Pulmonary artery endothelial cell (primary cell): ENCODE results near the gene FYB1. TPM values are rescaled to one million over a fixed set of nuclear protein-coding genes. Genes with fewer than 3 reads are reported as not detected.
A peak's percentile ranks its signal among the peaks of the same experiment; 100 is the strongest.

Source experiments
- DNase-seq: peaks from one replicate; pipeline ENCODE4 v3.0.0-alpha.2; 2011; ENCODE audit warnings: low read depth, low spot score
- total RNA-seq: library from RNA; depleted of rRNA; stranded (reverse); fragments of >200 nt; gene quantifications from 2 replicates; pipeline ENCODE4 v1.2.3, GENCODE V29; 2014

The FYB1 gene
- total RNA-seq, 1 donor from 2014 or later = 0.13 TPM

- DNase-seq = no peak
Measured at GRCh38 chr5:39091940-39092580, 127.3 kb downstream of the FYB1 start.

GRCh38 chr5:39083968-39084367, 135.4 kb downstream of the FYB1 start:
- DNase-seq = no peak

GRCh38 chr5:39082995-39083394, 136.4 kb downstream of the FYB1 start:
- DNase-seq = no peak

GRCh38 chr5:39080597-39081204, 138.7 kb downstream of the FYB1 start:
- no peak for DNase-seq

GRCh38 chr5:39080168-39080567, 139.2 kb downstream of the FYB1 start:
- DNase-seq = no peak

- no peak for DNase-seq
Measured at GRCh38 chr5:39079147-39079546, 140.2 kb downstream of the FYB1 start.

GRCh38 chr5:39076757-39077728, 142.3 kb downstream of the FYB1 start:
- DNase-seq = no peak

GRCh38 chr5:39076101-39076756, 143.1 kb downstream of the FYB1 start:
- DNase-seq = no peak

- peak; percentile 55 for DNase-seq
Measured at GRCh38 chr5:39074017-39074814, 145.1 kb downstream of the FYB1 start, which contains the start of gene RICTOR. TSS of gene RICTOR (minus strand) at chr5:39074399. CDS start at chr5:39074377, 22 bp downstream.

- no peak for DNase-seq
Measured at GRCh38 chr5:39073767-39074016, 145.7 kb downstream of the FYB1 start.

- DNase-seq = no peak
Measured at GRCh38 chr5:39072925-39073766, 146.2 kb downstream of the FYB1 start.

GRCh38 chr5:39068099-39068498, 151.3 kb downstream of the FYB1 start:
- DNase-seq = no peak

GRCh38 chr5:39064450-39064849, 154.9 kb downstream of the FYB1 start:
- no peak for DNase-seq

- DNase-seq = no peak
Measured at GRCh38 chr5:39063037-39063436, 156.3 kb downstream of the FYB1 start.

GRCh38 chr5:39062530-39062929, 156.8 kb downstream of the FYB1 start:
- no peak for DNase-seq

GRCh38 chr5:39062104-39062503, 157.3 kb downstream of the FYB1 start:
- DNase-seq = no peak

- DNase-seq = no peak
Measured at GRCh38 chr5:39059064-39059463, 160.3 kb downstream of the FYB1 start.

- no peak for DNase-seq
Measured at GRCh38 chr5:39058178-39058921, 161.0 kb downstream of the FYB1 start.

GRCh38 chr5:39057734-39058133, 161.6 kb downstream of the FYB1 start:
- DNase-seq = no peak
